Measurements from ENCODE around the gene CD22. TPM values are rescaled to one million over a fixed set of nuclear protein-coding genes. Genes with fewer than 3 reads are reported as not detected.
"Not testable (repeated sequence)": the region's sequence is repeated elsewhere in the genome, so short reads cannot be mapped to it uniquely, and the experiment has no call there.

CD22 gene
- total RNA-seq, 1 donor: not detected

- Histone ChIP-seq H3K9me3 (ENCODE audit: low read depth, low read length) (no peaks in the 10 kb centered on the region), H3K4me3 (ENCODE audit: insufficient read depth, low read length) (no peak overlapping the region), H3K27me3 (ENCODE audit: insufficient read depth, low read length) (no peaks in the 10 kb centered on the region), H4K20me1 (ENCODE audit: insufficient read depth, low read length) (no peaks in the 10 kb centered on the region), H3K36me3 (ENCODE audit: insufficient read depth, low read length) (no peaks in the 10 kb centered on the region), H3K4me2 (ENCODE audit: insufficient read depth, low read length) (no peak overlapping the region), H2AFZ (ENCODE audit: low read length) (no peak overlapping the region), H3K79me2 (ENCODE audit: insufficient read depth, low read length) (no peaks in the 10 kb centered on the region), H3K4me1 (ENCODE audit: insufficient read depth, low read length) (no peaks in the 10 kb centered on the region), H3K27ac (ENCODE audit: low read depth, low read length) (no peak overlapping the region)
- no peak for TF ChIP-seq CTCF (IDR thresholded peaks at IDR 0.05; ENCODE audit: extremely low read depth, low read depth, low read length)
- DNase-seq (ENCODE audit: insufficient read length, low spot score, missing footprints): no peak
Measured at GRCh38 chr19:35377656-35378055, 48.7 kb downstream of the CD22 start.

- H2AFZ ChIP-seq (ENCODE audit: low read length): no peak overlapping the region
- no peak overlapping the region for H3K4me2 ChIP-seq (ENCODE audit: insufficient read depth, low read length)
- H4K20me1 ChIP-seq (ENCODE audit: insufficient read depth, low read length): no peaks in the 10 kb centered on the region
- H3K79me2 ChIP-seq (ENCODE audit: insufficient read depth, low read length): no peaks in the 10 kb centered on the region
- no peak overlapping the region for H3K27ac ChIP-seq (ENCODE audit: low read depth, low read length)
- no peak for TF ChIP-seq CTCF (IDR thresholded peaks at IDR 0.05; ENCODE audit: extremely low read depth, low read depth, low read length)
- no peaks in the 10 kb centered on the region for H3K4me1 ChIP-seq (ENCODE audit: insufficient read depth, low read length)
- H3K36me3 ChIP-seq (ENCODE audit: insufficient read depth, low read length): no peaks in the 10 kb centered on the region
- DNase-seq (ENCODE audit: insufficient read length, low spot score, missing footprints): no peak
- no peak overlapping the region for H3K4me3 ChIP-seq (ENCODE audit: insufficient read depth, low read length)
- no peaks in the 10 kb centered on the region for H3K9me3 ChIP-seq (ENCODE audit: low read depth, low read length)
- no peaks in the 10 kb centered on the region for H3K27me3 ChIP-seq (ENCODE audit: insufficient read depth, low read length)
Measured at GRCh38 chr19:35378356-35378755, 49.4 kb downstream of the CD22 start.

- H4K20me1 ChIP-seq (ENCODE audit: insufficient read depth, low read length); DNase-seq (ENCODE audit: insufficient read length, low spot score, missing footprints); H2AFZ ChIP-seq (ENCODE audit: low read length); H3K4me2 ChIP-seq (ENCODE audit: insufficient read depth, low read length); H3K27ac ChIP-seq (ENCODE audit: low read depth, low read length); H3K79me2 ChIP-seq (ENCODE audit: insufficient read depth, low read length); H3K4me1 ChIP-seq (ENCODE audit: insufficient read depth, low read length); H3K36me3 ChIP-seq (ENCODE audit: insufficient read depth, low read length); H3K9me3 ChIP-seq (ENCODE audit: low read depth, low read length); H3K4me3 ChIP-seq (ENCODE audit: insufficient read depth, low read length); H3K27me3 ChIP-seq (ENCODE audit: insufficient read depth, low read length): not testable (repeated sequence)
Measured at GRCh38 chr19:35379545-35379944, 50.6 kb downstream of the CD22 start.

GRCh38 chr19:35379992-35380391 lies 51.0 kb downstream of the CD22 start:
- H4K20me1 ChIP-seq (ENCODE audit: insufficient read depth, low read length): no peaks in the 10 kb centered on the region
- H3K4me3 ChIP-seq (ENCODE audit: insufficient read depth, low read length): no peak overlapping the region
- DNase-seq (ENCODE audit: insufficient read length, low spot score, missing footprints): no peak
- no peak overlapping the region for H3K4me2 ChIP-seq (ENCODE audit: insufficient read depth, low read length)
- H2AFZ ChIP-seq (ENCODE audit: low read length): no peak overlapping the region
- TF ChIP-seq CTCF (IDR thresholded peaks at IDR 0.05; ENCODE audit: extremely low read depth, low read depth, low read length): no peak
- H3K36me3 ChIP-seq (ENCODE audit: insufficient read depth, low read length): no peaks in the 10 kb centered on the region
- no peaks in the 10 kb centered on the region for H3K9me3 ChIP-seq (ENCODE audit: low read depth, low read length)
- H3K79me2 ChIP-seq (ENCODE audit: insufficient read depth, low read length): no peaks in the 10 kb centered on the region
- no peak overlapping the region for H3K27ac ChIP-seq (ENCODE audit: low read depth, low read length)
- H3K4me1 ChIP-seq (ENCODE audit: insufficient read depth, low read length): no peaks in the 10 kb centered on the region
- no peaks in the 10 kb centered on the region for H3K27me3 ChIP-seq (ENCODE audit: insufficient read depth, low read length)
